H9 (cell line): ENCODE measurements around the gene BAIAP2L1. TPM values are rescaled to one million over a fixed set of nuclear protein-coding genes. Genes with fewer than 3 reads are reported as not detected.

Experiments
- DNase-seq: peaks from one replicate; pipeline ENCODE4 v3.0.0-alpha.2; 2017
- H2AFZ ChIP-seq: one replicate; pipeline ENCODE4 v1.6.1; 2013; ENCODE audit warnings: mild to moderate bottlenecking, low read length, control low read depth, moderate library complexity
- H2AK5ac ChIP-seq: 2 replicates; pipeline ENCODE4 v1.6.1; 2013; ENCODE audit warnings: low read length, control low read depth, mixed read lengths; ENCODE audit not compliant: insufficient read length
- H2BK120ac ChIP-seq: one replicate; pipeline ENCODE4 v1.6.1; 2013; ENCODE audit warnings: low read depth, mild to moderate bottlenecking, low read length, control low read depth, inconsistent platforms; ENCODE audit not compliant: poor library complexity, severe bottlenecking
- H2BK12ac ChIP-seq: 2 replicates; pipeline ENCODE4 v1.6.1; 2013; ENCODE audit warnings: low read length, control low read depth, mixed read lengths, low read depth; ENCODE audit not compliant: insufficient read length
- H2BK15ac ChIP-seq: 2 replicates; pipeline ENCODE4 v1.6.1; 2013; ENCODE audit warnings: low read depth, low read length, control low read depth
- H2BK20ac ChIP-seq: one replicate; pipeline ENCODE4 v1.6.1; 2013; ENCODE audit warnings: low read depth, mild to moderate bottlenecking, low read length, control low read depth, inconsistent platforms; ENCODE audit not compliant: poor library complexity, severe bottlenecking
- H2BK5ac ChIP-seq: 2 replicates; pipeline ENCODE4 v1.6.1; 2013; ENCODE audit warnings: low read length, control low read depth, mixed read lengths; ENCODE audit not compliant: insufficient read length
- H3K14ac ChIP-seq: 2 replicates; pipeline ENCODE4 v1.6.1; 2013; ENCODE audit warnings: low read length, control low read depth; ENCODE audit not compliant: insufficient read depth
- H3K18ac ChIP-seq: 2 replicates; pipeline ENCODE4 v1.6.1; 2013; ENCODE audit warnings: low read depth, mild to moderate bottlenecking, mixed read lengths, low read length, control low read depth; ENCODE audit not compliant: insufficient read length
- H3K23ac ChIP-seq: 2 replicates; pipeline ENCODE4 v1.6.1; 2013; ENCODE audit warnings: low read length, control low read depth, mixed read lengths, low read depth; ENCODE audit not compliant: insufficient read length
- H3K23me2 ChIP-seq: 2 replicates; pipeline ENCODE4 v1.6.1; 2013; ENCODE audit warnings: low read depth, mild to moderate bottlenecking, mixed read lengths, low read length, control low read depth; ENCODE audit not compliant: insufficient read length, poor library complexity, severe bottlenecking
- H3K27ac ChIP-seq: 2 replicates; pipeline ENCODE4 v1.5.1; 2013; ENCODE audit warnings: low read length, control low read depth, mixed read lengths, low read depth; ENCODE audit not compliant: insufficient read length
- H3K27me3 ChIP-seq: 2 replicates; pipeline ENCODE4 v1.6.1; 2013; ENCODE audit warnings: low read length, control low read depth, inconsistent platforms; ENCODE audit not compliant: insufficient read depth
- H3K4ac ChIP-seq: 2 replicates; pipeline ENCODE4 v1.6.1; 2013; ENCODE audit warnings: low read depth, mild to moderate bottlenecking, control low read depth, inconsistent platforms, low read length, moderate library complexity
- H3K4me1 ChIP-seq: 2 replicates; pipeline ENCODE4 v1.6.1; 2013; ENCODE audit warnings: low read length, control low read depth, inconsistent platforms; ENCODE audit not compliant: insufficient read depth
- H3K4me2 ChIP-seq: 2 replicates; pipeline ENCODE4 v1.6.1; 2013; ENCODE audit warnings: low read length, control low read depth, mixed read lengths; ENCODE audit not compliant: insufficient read length, insufficient read depth
- H3K56ac ChIP-seq: 2 replicates; pipeline ENCODE4 v1.6.1; 2013; ENCODE audit warnings: low read depth, mild to moderate bottlenecking, mixed read lengths, low read length, control low read depth; ENCODE audit not compliant: insufficient read length
- H3K79me1 ChIP-seq: 2 replicates; pipeline ENCODE4 v1.6.1; 2013; ENCODE audit warnings: low read depth, mild to moderate bottlenecking, moderate library complexity, low read length, control low read depth, inconsistent platforms; ENCODE audit not compliant: insufficient read depth, poor library complexity, severe bottlenecking
- H3K79me2 ChIP-seq: 2 replicates; pipeline ENCODE4 v1.6.1; 2013; ENCODE audit warnings: low read length, control low read depth, inconsistent platforms; ENCODE audit not compliant: insufficient read depth
- H3K9ac ChIP-seq: 2 replicates; pipeline ENCODE4 v1.6.1; 2013; ENCODE audit warnings: low read length, control low read depth, mixed read lengths; ENCODE audit not compliant: insufficient read length; ENCODE audit errors: extremely low read depth
- H3K9me3 ChIP-seq: one replicate; pipeline ENCODE4 v1.6.1; 2013; ENCODE audit warnings: low read depth, low read length, inconsistent platforms; ENCODE audit not compliant: control insufficient read depth
- H3T11ph ChIP-seq: one replicate; pipeline ENCODE4 v1.6.1; 2013; ENCODE audit warnings: mild to moderate bottlenecking, low read length, control low read depth, inconsistent platforms
- H4K20me1 ChIP-seq: one replicate; pipeline ENCODE4 v1.6.1; 2013; ENCODE audit not compliant: control insufficient read depth, insufficient read length, insufficient read depth
- H4K5ac ChIP-seq: 2 replicates; pipeline ENCODE4 v1.6.1; 2013; ENCODE audit warnings: low read depth, mild to moderate bottlenecking, mixed read lengths, low read length, control low read depth; ENCODE audit not compliant: insufficient read length
- H4K8ac ChIP-seq: replicated peaks from 2 replicates; pipeline ENCODE4 v1.6.1; 2013; ENCODE audit warnings: low read length, control low read depth, mixed read lengths, low read depth; ENCODE audit not compliant: insufficient read length
- H4K91ac ChIP-seq: 2 replicates; pipeline ENCODE4 v1.6.1; 2013; ENCODE audit warnings: low read depth, mild to moderate bottlenecking, moderate library complexity, mixed read lengths, low read length, control low read depth; ENCODE audit not compliant: insufficient read length
- H3K27ac Mint-ChIP-seq, 3 experiments: 2 replicates in 2 of 3; 3 replicates in 1 of 3; pipeline ENCODE4 v1.8.0; 2020 to 2021; ENCODE audit warnings: mixed read lengths in 3 of 3, mild to moderate bottlenecking in 1 of 3, moderate library complexity in 1 of 3
- H3K27me3 Mint-ChIP-seq: 2 replicates; pipeline ENCODE4 v1.8.0; 2021; ENCODE audit warnings: low read depth, mild to moderate bottlenecking, moderate library complexity, mixed read lengths
- H3K36me3 Mint-ChIP-seq, 3 experiments: 2 replicates in 2 of 3; 3 replicates in 1 of 3; pipeline ENCODE4 v1.8.0; 2020 to 2021; ENCODE audit warnings: low read depth in 3 of 3, mixed read lengths in 3 of 3; ENCODE audit not compliant: insufficient read depth in 1 of 3
- H3K4me1 Mint-ChIP-seq, 2 experiments: 2 replicates each; pipeline ENCODE4 v1.8.0; 2020; ENCODE audit warnings: mixed read lengths in 2 of 2
- H3K4me3 Mint-ChIP-seq, 2 experiments: 2 replicates in 1 of 2; 3 replicates in 1 of 2; pipeline ENCODE4 v1.8.0; 2020 to 2021; ENCODE audit warnings: mild to moderate bottlenecking in 2 of 2, mixed read lengths in 2 of 2, moderate library complexity in 1 of 2
- H3K9me3 Mint-ChIP-seq, 2 experiments: 2 replicates in 1 of 2; 3 replicates in 1 of 2; pipeline ENCODE4 v1.8.0; 2020; ENCODE audit warnings: mild to moderate bottlenecking in 2 of 2, mixed read lengths in 2 of 2, moderate library complexity in 1 of 2
- CTCF ChIP-seq: fragments of 200-600 bp; sonication (generic); conservative IDR thresholded peaks from 3 replicates; pipeline ENCODE4 v1.8.0; 2021; ENCODE audit warnings: antibody characterized with exemption, mild to moderate bottlenecking
- WGBS: extraction: QIAGEN DNeasy Blood & Tissue Kit; methylation state at CpG from one replicate; pipeline ENCODE4 v1.1.7; 2013; ENCODE audit warnings: missing lambda C conversion rate, low lambda C conversion rate, mixed read lengths; ENCODE audit not compliant: insufficient read length; ENCODE audit errors: extremely low coverage; 5-methylcytosine and 5-hydroxymethylcytosine counted together
- total RNA-seq: library from RNA; stranded (reverse); gene quantifications from 2 replicates; pipeline ENCODE4 v1.2.1, GENCODE V29; 2021

BAIAP2L1 gene
- total RNA-seq, 1 experiment from 2014 or later, result 25.9 TPM

- Histone ChIP-seq H3K79me2 (peaks cover 4% of the 10 kb centered on the region; the same call in 1 of the 2 replicates), H3K27me3 (no peaks in the 10 kb centered on the region), H4K91ac (no peak overlapping the region)
These were observed 25.2 kb downstream of the BAIAP2L1 start for GRCh38 chr7:98375664-98376063.

More at GRCh38 chr7:98375664-98376063, 25.2 kb downstream of the BAIAP2L1 start:
- no peak overlapping the region for H3K23ac ChIP-seq
- no peaks in the 10 kb centered on the region for H4K20me1 ChIP-seq
- WGBS, result no CpG with 5 or more reads among the region's 7 CpGs
- DNase-seq, result no peak
- Mint-ChIP-seq H3K4me3 (no peak overlapping the region), H3K27me3 (no peaks in the 10 kb centered on the region), H3K9me3 (no peaks in the 10 kb centered on the region), H3K27ac (no peak overlapping the region; a peak in 1 of 7 replicates), H3K4me1 (0 out of 4 replicates have a peak, but pooled peaks cover 0 to 2% of the 10 kb centered on the region in 2 experiments), H3K36me3 (peaks cover 7 to 24% (median 12%) of the 10 kb centered on the region in 3 experiments; a peak in 6 of 7 replicates)
- peaks cover 2% of the 10 kb centered on the region for H3K79me1 ChIP-seq
- H3K9me3 ChIP-seq, result no peaks in the 10 kb centered on the region
- no peak overlapping the region for H3K27ac ChIP-seq
- H3K23me2 ChIP-seq, result no peaks in the 10 kb centered on the region
- H4K5ac ChIP-seq, result no peak overlapping the region
- H3K14ac ChIP-seq, result no peak overlapping the region
- no peak overlapping the region for H2AK5ac ChIP-seq
- H3T11ph ChIP-seq, result no peak overlapping the region
- no peak overlapping the region for H3K18ac ChIP-seq
- no peak overlapping the region for H2AFZ ChIP-seq
- H4K8ac ChIP-seq, result no peak overlapping the region
- no peak overlapping the region for H2BK20ac ChIP-seq
- H2BK15ac ChIP-seq, result no peak overlapping the region
- H2BK120ac ChIP-seq, result no peak overlapping the region
- TF ChIP-seq CTCF, result no peak
- H3K4me2 ChIP-seq, result no peak overlapping the region
- H3K4ac ChIP-seq, result no peak overlapping the region
- H2BK5ac ChIP-seq, result no peak overlapping the region
- H2BK12ac ChIP-seq, result no peak overlapping the region
- H3K56ac ChIP-seq, result no peak overlapping the region
- H3K4me1 ChIP-seq, result no peaks in the 10 kb centered on the region
- no peak overlapping the region for H3K9ac ChIP-seq
